GM12878 (cell line): ENCODE results near the gene KLHL36. TPM values are rescaled to one million over a fixed set of nuclear protein-coding genes. Genes with fewer than 3 reads are reported as not detected.

Experiments used
- BRCA1 ChIP-seq: IDR thresholded peaks from 2 replicates; pipeline ENCODE4 v1.6.1; 2011; ENCODE audit warnings: low read depth, low read length, improper control_type of control experiment
- CHD4 ChIP-seq: fragments of 200-600 bp; sonication (generic); IDR thresholded peaks from 2 replicates; pipeline ENCODE4 v1.6.1; 2016; ENCODE audit warnings: mild to moderate bottlenecking
- IKZF1 ChIP-seq: fragments of 450-650 bp; conservative IDR thresholded peaks from 2 replicates; pipeline ENCODE4 v1.6.1; 2017; ENCODE audit warnings: antibody characterized with exemption, mild to moderate bottlenecking
- JUNB ChIP-seq: IDR thresholded peaks from 2 replicates; pipeline ENCODE4 v1.6.1; 2016; ENCODE audit warnings: antibody characterized with exemption, mild to moderate bottlenecking
- KAT2A ChIP-seq: conservative IDR thresholded peaks from 2 replicates; pipeline ENCODE4 v1.6.1; 2011; ENCODE audit warnings: low read depth, low read length; ENCODE audit not compliant: control insufficient read depth
- LARP7 ChIP-seq: fragments of 450-650 bp; IDR thresholded peaks from 2 replicates; pipeline ENCODE4 v1.6.1; 2017; ENCODE audit warnings: mild to moderate bottlenecking
- NBN ChIP-seq: fragments of 450-650 bp; IDR thresholded peaks from 2 replicates; pipeline ENCODE4 v1.6.1; 2016
- NFIC ChIP-seq: IDR thresholded peaks from 2 replicates; pipeline ENCODE4 v1.6.1; 2012; ENCODE audit warnings: low read depth, mild to moderate bottlenecking, inconsistent platforms, low read length, moderate library complexity
- NFYA ChIP-seq: IDR thresholded peaks from 2 replicates; pipeline ENCODE4 v1.6.1; 2011; ENCODE audit warnings: low read depth, mild to moderate bottlenecking, low read length, improper control_type of control experiment, borderline replicate concordance
- PAX5 ChIP-seq: IDR thresholded peaks from 2 replicates; pipeline ENCODE4 v1.6.1; 2011; ENCODE audit warnings: low read depth, low read length, borderline replicate concordance
- POLR2AphosphoS2 ChIP-seq: IDR thresholded peaks from 2 replicates; pipeline ENCODE4 v1.6.1; 2011; ENCODE audit warnings: low read depth, mild to moderate bottlenecking, low read length, improper control_type of control experiment, moderate library complexity
- RELB ChIP-seq: fragments of 450-650 bp; IDR thresholded peaks from 2 replicates; pipeline ENCODE4 v1.6.1; 2017; ENCODE audit warnings: low read depth, mild to moderate bottlenecking, moderate library complexity
- RFX5 ChIP-seq: IDR thresholded peaks from 2 replicates; pipeline ENCODE4 v1.6.1; 2011; ENCODE audit warnings: low read depth, low read length, improper control_type of control experiment
- RUNX3 ChIP-seq: IDR thresholded peaks from 2 replicates; pipeline ENCODE4 v1.6.1; 2012; ENCODE audit warnings: low read length, inconsistent platforms
- SMC3 ChIP-seq: IDR thresholded peaks from 2 replicates; pipeline ENCODE4 v1.6.1; 2011; ENCODE audit warnings: low read length, improper control_type of control experiment, borderline replicate concordance
- SUPT20H ChIP-seq: IDR thresholded peaks from 2 replicates; pipeline ENCODE4 v1.6.1; 2011; ENCODE audit warnings: low read depth, mild to moderate bottlenecking, low read length, moderate library complexity, borderline replicate concordance; ENCODE audit not compliant: control insufficient read depth
- ZNF384 ChIP-seq: IDR thresholded peaks from 2 replicates; pipeline ENCODE4 v1.6.1; 2012; ENCODE audit warnings: low read depth, mild to moderate bottlenecking, low read length, improper control_type of control experiment, borderline replicate concordance
- polyA plus RNA-seq, 11 experiments: library from polyadenylated mRNA; depleted of rRNA in 4 of 11; unstranded in 6 of 11; stranded (reverse) in 5 of 11; fragments of >200 nt; fragmentation: Nextera tagmentation in 4 of 11; fragmentation: Illumina TruSeq in 1 of 11; extraction: Ambion mirVana in 4 of 11; extraction: Trizol in 1 of 11; gene quantifications; 1 replicate in 1 of 11; 2 replicates in 10 of 11; pipeline versions ENCODE4 v1.2.1 to v1.2.3, GENCODE V29; 2011 to 2016; ENCODE audit warnings: inconsistent platforms in 2 of 11, missing spikeins in 2 of 11, low read depth in 1 of 11
- total RNA-seq, 4 experiments: library from RNA; depleted of rRNA in 3 of 4; stranded (reverse); fragments of >200 nt in 3 of 4; fragmentation: Illumina TruSeq in 1 of 4; extraction: Trizol in 1 of 4; gene quantifications; 2 replicates each; pipeline versions ENCODE4 v1.2.1 to v1.2.3, GENCODE V29; 2013 to 2021
- TF ChIP-seq, protein P1 (sequence below): IDR thresholded peaks from 2 replicates; pipeline ENCODE4 v1.6.1; 2012; ENCODE audit warnings: improper control_type of control experiment, low read depth, low read length; ENCODE audit not compliant: insufficient replicate concordance
- TF ChIP-seq, protein P2 (sequence below): IDR thresholded peaks from 2 replicates; pipeline ENCODE4 v1.6.1; 2011; ENCODE audit warnings: borderline replicate concordance, low read depth, mild to moderate bottlenecking, moderate library complexity, low read length; ENCODE audit not compliant: insufficient read depth, poor library complexity, severe bottlenecking
- TF ChIP-seq, protein P3 (sequence below): IDR thresholded peaks from 2 replicates; pipeline ENCODE4 v1.6.1; 2011; ENCODE audit warnings: low read depth, low read length, improper control_type of control experiment, borderline replicate concordance

The KLHL36 gene
- total and polyA plus RNA-seq, 10 of the 15 experiments (the other 5 are each of a cell fraction or from before 2014, with no cell fraction given) = 2.6 to 45.3 (median 16.8) TPM

- TF ChIP-seq, protein P1, sequence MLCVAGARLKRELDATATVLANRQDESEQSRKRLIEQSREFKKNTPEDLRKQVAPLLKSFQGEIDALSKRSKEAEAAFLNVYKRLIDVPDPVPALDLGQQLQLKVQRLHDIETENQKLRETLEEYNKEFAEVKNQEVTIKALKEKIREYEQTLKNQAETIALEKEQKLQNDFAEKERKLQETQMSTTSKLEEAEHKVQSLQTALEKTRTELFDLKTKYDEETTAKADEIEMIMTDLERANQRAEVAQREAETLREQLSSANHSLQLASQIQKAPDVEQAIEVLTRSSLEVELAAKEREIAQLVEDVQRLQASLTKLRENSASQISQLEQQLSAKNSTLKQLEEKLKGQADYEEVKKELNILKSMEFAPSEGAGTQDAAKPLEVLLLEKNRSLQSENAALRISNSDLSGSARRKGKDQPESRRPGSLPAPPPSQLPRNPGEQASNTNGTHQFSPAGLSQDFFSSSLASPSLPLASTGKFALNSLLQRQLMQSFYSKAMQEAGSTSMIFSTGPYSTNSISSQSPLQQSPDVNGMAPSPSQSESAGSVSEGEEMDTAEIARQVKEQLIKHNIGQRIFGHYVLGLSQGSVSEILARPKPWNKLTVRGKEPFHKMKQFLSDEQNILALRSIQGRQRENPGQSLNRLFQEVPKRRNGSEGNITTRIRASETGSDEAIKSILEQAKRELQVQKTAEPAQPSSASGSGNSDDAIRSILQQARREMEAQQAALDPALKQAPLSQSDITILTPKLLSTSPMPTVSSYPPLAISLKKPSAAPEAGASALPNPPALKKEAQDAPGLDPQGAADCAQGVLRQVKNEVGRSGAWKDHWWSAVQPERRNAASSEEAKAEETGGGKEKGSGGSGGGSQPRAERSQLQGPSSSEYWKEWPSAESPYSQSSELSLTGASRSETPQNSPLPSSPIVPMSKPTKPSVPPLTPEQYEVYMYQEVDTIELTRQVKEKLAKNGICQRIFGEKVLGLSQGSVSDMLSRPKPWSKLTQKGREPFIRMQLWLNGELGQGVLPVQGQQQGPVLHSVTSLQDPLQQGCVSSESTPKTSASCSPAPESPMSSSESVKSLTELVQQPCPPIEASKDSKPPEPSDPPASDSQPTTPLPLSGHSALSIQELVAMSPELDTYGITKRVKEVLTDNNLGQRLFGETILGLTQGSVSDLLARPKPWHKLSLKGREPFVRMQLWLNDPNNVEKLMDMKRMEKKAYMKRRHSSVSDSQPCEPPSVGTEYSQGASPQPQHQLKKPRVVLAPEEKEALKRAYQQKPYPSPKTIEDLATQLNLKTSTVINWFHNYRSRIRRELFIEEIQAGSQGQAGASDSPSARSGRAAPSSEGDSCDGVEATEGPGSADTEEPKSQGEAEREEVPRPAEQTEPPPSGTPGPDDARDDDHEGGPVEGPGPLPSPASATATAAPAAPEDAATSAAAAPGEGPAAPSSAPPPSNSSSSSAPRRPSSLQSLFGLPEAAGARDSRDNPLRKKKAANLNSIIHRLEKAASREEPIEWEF = no peak
- TF ChIP-seq RUNX3 (peak; percentile 86), NFYA (no peak), LARP7 (no peak), RELB (0 out of 2 replicates have a peak, but pooled peaks have one; percentile 44), KAT2A (no peak), NBN (no peak), POLR2AphosphoS2 (no peak), JUNB (no peak), SMC3 (no peak), NFIC (peak; percentile 48; the same call in 1 of the 2 replicates), IKZF1 (0 out of 2 replicates have a peak, but pooled peaks have one; percentile 14), BRCA1 (no peak), SUPT20H (no peak), ZNF384 (peak; percentile 82), CHD4 (no peak), PAX5 (no peak), RFX5 (no peak)
- TF ChIP-seq, protein P2, sequence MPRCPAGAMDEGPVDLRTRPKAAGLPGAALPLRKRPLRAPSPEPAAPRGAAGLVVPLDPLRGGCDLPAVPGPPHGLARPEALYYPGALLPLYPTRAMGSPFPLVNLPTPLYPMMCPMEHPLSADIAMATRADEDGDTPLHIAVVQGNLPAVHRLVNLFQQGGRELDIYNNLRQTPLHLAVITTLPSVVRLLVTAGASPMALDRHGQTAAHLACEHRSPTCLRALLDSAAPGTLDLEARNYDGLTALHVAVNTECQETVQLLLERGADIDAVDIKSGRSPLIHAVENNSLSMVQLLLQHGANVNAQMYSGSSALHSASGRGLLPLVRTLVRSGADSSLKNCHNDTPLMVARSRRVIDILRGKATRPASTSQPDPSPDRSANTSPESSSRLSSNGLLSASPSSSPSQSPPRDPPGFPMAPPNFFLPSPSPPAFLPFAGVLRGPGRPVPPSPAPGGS = no peak
- TF ChIP-seq, protein P3, sequence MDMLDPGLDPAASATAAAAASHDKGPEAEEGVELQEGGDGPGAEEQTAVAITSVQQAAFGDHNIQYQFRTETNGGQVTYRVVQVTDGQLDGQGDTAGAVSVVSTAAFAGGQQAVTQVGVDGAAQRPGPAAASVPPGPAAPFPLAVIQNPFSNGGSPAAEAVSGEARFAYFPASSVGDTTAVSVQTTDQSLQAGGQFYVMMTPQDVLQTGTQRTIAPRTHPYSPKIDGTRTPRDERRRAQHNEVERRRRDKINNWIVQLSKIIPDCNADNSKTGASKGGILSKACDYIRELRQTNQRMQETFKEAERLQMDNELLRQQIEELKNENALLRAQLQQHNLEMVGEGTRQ = no peak
These were observed 17.7 kb upstream of the KLHL36 start (continued) for GRCh38 chr16:84630446-84631152.
